HepG2 (cell line): ENCODE data around the gene SH3BGR. TPM values are rescaled to one million over a fixed set of nuclear protein-coding genes. Genes with fewer than 3 reads are reported as not detected.

Source experiments
- ATAC-seq: fragments of 200-7000 bp; cut with Tn5 transposase; 3 replicates; pipeline ENCODE4 v1.9.1; 2020; ENCODE audit warnings: mild to moderate bottlenecking, moderate library complexity
- BruUV-seq: library from RNA; stranded (reverse); fragments of 400-500 nt; replicated peaks from 2 replicates; lab custom pipeline; 2021; lab: Mats Ljungman, UMichigan
- CTCF ChIA-PET: fragments of 300-600 bp; formaldehyde crosslinking; extraction: SDS; loops from one replicate; lab custom pipeline; 2021; ENCODE audit warnings: low total read pairs, inconsistent platforms, low intra/inter-chr PET ratio; lab: Yijun Ruan, JAX
- POLR2A ChIA-PET: fragments of 350-600 bp; sonication (Branson Sonifier 250); formaldehyde crosslinking; loops from one replicate; lab custom pipeline; 2020; ENCODE audit warnings: antibody characterized with exemption, inconsistent platforms; lab: Yijun Ruan, JAX
- DNase-seq: peaks from one replicate; pipeline ENCODE4 v3.0.0-alpha.2; 2015; ENCODE audit warnings: low spot score
- FAIRE-seq: peaks from 3 replicates; lab custom pipeline; 2011; peaks lifted over from hg19 to GRCh38; lab: Jason Lieb, UNC
- H2AFZ ChIP-seq: one replicate; pipeline ENCODE4 v1.6.1; 2011; ENCODE audit warnings: low read length, inconsistent platforms
- H3K27ac ChIP-seq: fragments of 300-600 bp; 3 replicates; pipeline ENCODE4 v1.8.0; 2011; ENCODE audit warnings: mixed run types, mild to moderate bottlenecking, mixed read lengths, low read length, inconsistent platforms; ENCODE audit not compliant: insufficient read depth; ENCODE audit errors: extremely low read length
- H3K27me3 ChIP-seq, 2 experiments: fragments of 200-600 bp in 1 of 2; 2 replicates in 1 of 2; 3 replicates in 1 of 2; pipeline versions ENCODE4 v1.6.0 to v1.8.0; 2011; ENCODE audit warnings: low read length in 2 of 2, mild to moderate bottlenecking in 2 of 2, moderate library complexity in 2 of 2, inconsistent platforms in 1 of 2; ENCODE audit not compliant: insufficient read depth in 2 of 2, control insufficient read depth in 1 of 2
- H3K36me3 ChIP-seq, 2 experiments: fragments of 200-600 bp in 1 of 2; replicated peaks in 1 of 2; 2 replicates in 1 of 2; 3 replicates in 1 of 2; pipeline versions ENCODE4 v1.5.1 to v1.8.0; 2011; ENCODE audit warnings: low read length in 2 of 2, inconsistent platforms in 1 of 2; ENCODE audit not compliant: insufficient read depth in 2 of 2, control insufficient read depth in 1 of 2
- H3K4me1 ChIP-seq: 2 replicates; pipeline ENCODE4 v1.5.1; 2012; ENCODE audit warnings: low read length, inconsistent platforms; ENCODE audit not compliant: insufficient read depth
- H3K4me2 ChIP-seq: 2 replicates; pipeline ENCODE4 v1.6.0; 2011; ENCODE audit warnings: low read depth, low read length, inconsistent platforms
- H3K4me3 ChIP-seq, 3 experiments: fragments of 200-600 bp in 1 of 3; sonication (generic), shearing (Covaris generic) in 1 of 3; replicated peaks in 1 of 3; 2 replicates each; pipeline ENCODE4 v1.5.1; 2011 to 2016; ENCODE audit warnings: low read length in 3 of 3, inconsistent platforms in 2 of 3, low read depth in 2 of 3, mild to moderate bottlenecking in 2 of 3, control low read depth in 1 of 3, mixed read lengths in 1 of 3; ENCODE audit not compliant: insufficient read depth in 1 of 3
- H3K79me2 ChIP-seq: one replicate; pipeline ENCODE4 v1.6.1; 2011; ENCODE audit warnings: low read length, inconsistent platforms; ENCODE audit not compliant: insufficient read depth
- H3K9ac ChIP-seq: 2 replicates; pipeline ENCODE4 v1.6.0; 2011; ENCODE audit warnings: mild to moderate bottlenecking, low read depth, low read length, inconsistent platforms; ENCODE audit not compliant: insufficient read depth
- H3K9me3 ChIP-seq: 2 replicates; pipeline ENCODE4 v1.5.1; 2012; ENCODE audit warnings: mild to moderate bottlenecking, low read length
- H4K20me1 ChIP-seq: 2 replicates; pipeline ENCODE4 v1.6.0; 2011; ENCODE audit warnings: inconsistent platforms, mild to moderate bottlenecking, low read length, moderate library complexity; ENCODE audit not compliant: insufficient read depth
- CEBPZ ChIP-seq: IDR thresholded peaks from 2 replicates; pipeline ENCODE4 v1.6.1; 2012; ENCODE audit warnings: low read length, improper control_type of control experiment
- MAFK ChIP-seq, 2 experiments: IDR thresholded peaks in 1 of 2; conservative IDR thresholded peaks in 1 of 2; 2 replicates each; pipeline ENCODE4 v1.6.1; 2011; ENCODE audit warnings: improper control_type of control experiment in 2 of 2, low read length in 2 of 2
- ZBTB40 ChIP-seq, 2 experiments: fragments of 450-650 bp in 1 of 2; sonication (generic) in 1 of 2; formaldehyde crosslinking in 1 of 2; IDR thresholded peaks; 2 replicates each; pipeline versions ENCODE4 v1.6.1 to v1.8.0; 2016 to 2022; ENCODE audit warnings: antibody characterized with exemption in 1 of 2, mild to moderate bottlenecking in 1 of 2, missing genetic modification reagents in 1 of 2
- WGBS: methylation state at CpG from one replicate; pipeline ENCODE4 v1.1.6; 2017; ENCODE audit warnings: low lambda C conversion rate; 5-methylcytosine and 5-hydroxymethylcytosine counted together
- in situ Hi-C: cut with HindIII; loops from 2 replicates; pipeline ENCODE4 v1.10.0; 2017; ENCODE audit warnings: low pct_unique_long_range_greater_than_20kb; ENCODE audit not compliant: extremely low pct_ligation_motif_present
- intact Hi-C: fragments of 100-400 bp; cut with micrococcal nuclease; formaldehyde crosslinking; loops from one replicate; pipeline ENCODE4 v1.10.0; 2022; ENCODE audit not compliant: unreplicated experiment
- polyA plus RNA-seq, 8 experiments: library from polyadenylated mRNA; depleted of rRNA in 3 of 8; stranded (reverse) in 7 of 8; unstranded in 1 of 8; fragments of >200 nt; fragmentation: Illumina TruSeq in 4 of 8; extraction: Trizol in 4 of 8; gene quantifications; 2 replicates each; pipeline versions ENCODE4 v1.2.1 to v1.2.3, GENCODE V29; 2011 to 2016; ENCODE audit warnings: low read depth in 4 of 8, missing spikeins in 1 of 8, mixed read lengths in 1 of 8; ENCODE audit not compliant: insufficient read depth in 1 of 8
- total RNA-seq, 5 experiments: library from RNA; depleted of rRNA; stranded (reverse); fragments of >200 nt; fragmentation: Illumina TruSeq; extraction: Trizol; gene quantifications; 2 replicates each; pipeline ENCODE4 v1.2.3, GENCODE V29; 2016; ENCODE audit warnings: low read depth in 1 of 5

The SH3BGR gene
- total and polyA plus RNA-seq, 2 of the 13 experiments (the other 11 are each of a cell fraction or from before 2014, with no cell fraction given) = 0.48 TPM; not detected in 1

- H3K4me1 ChIP-seq = no peaks in the 10 kb centered on the region
- ChIA-PET CTCF (no interaction called here), POLR2A (no interaction called here)
- H3K4me3 ChIP-seq = no peak overlapping the region
- no peaks in the 10 kb centered on the region for H3K79me2 ChIP-seq
- no peak overlapping the region for H2AFZ ChIP-seq
- intact Hi-C loops (no loop called here), in situ Hi-C loops (no loop called here)
- H3K9me3 ChIP-seq = no peaks in the 10 kb centered on the region
- H3K4me2 ChIP-seq = no peak overlapping the region
- H3K9ac ChIP-seq = no peak overlapping the region
- DNase-seq (no peak), ATAC-seq (no peak), FAIRE-seq (no peak)
- no peak overlapping the region for H3K27ac ChIP-seq
- no TSS peak for BruUV-seq
- H4K20me1 ChIP-seq = no peaks in the 10 kb centered on the region
- no peaks in the 10 kb centered on the region for H3K27me3 ChIP-seq
- no peaks in the 10 kb centered on the region for H3K36me3 ChIP-seq
- 44% methylated on average over 4 of the region's 4 CpGs for WGBS
- TF ChIP-seq CEBPZ (no peak), MAFK (conservative IDR thresholded peaks at IDR 0.05 in 1 of 2, IDR thresholded peaks at IDR 0.05 in 1 of 2; ENCODE audit: low read length in 2 of 2) (peak; percentile 26 to 57; a peak in 3 of 4 replicates)
Measured at GRCh38 chr21:39472786-39473185, 21.0 kb downstream of the SH3BGR start.

- no peak overlapping the region for H3K4me2 ChIP-seq
- no peaks in the 10 kb centered on the region for H4K20me1 ChIP-seq
- no peak overlapping the region for H3K27ac ChIP-seq
- 12% methylated on average over 2 of the region's 2 CpGs for WGBS
- no peak overlapping the region for H2AFZ ChIP-seq
- H3K4me1 ChIP-seq = no peaks in the 10 kb centered on the region
- DNase-seq = no peak
- TF ChIP-seq ZBTB40 (IDR thresholded peaks at IDR 0.05) = no peak
- TF ChIP-seq ZBTB40 (CRISPR knock-in tag; IDR thresholded peaks at IDR 0.05) = no peak
- TF ChIP-seq MAFK (conservative IDR thresholded peaks at IDR 0.05 in 1 of 2, IDR thresholded peaks at IDR 0.05 in 1 of 2; ENCODE audit: low read length in 2 of 2) = 0 out of 4 replicates have a peak, but pooled peaks of 1 of the 2 experiments have one; percentile 17
- no peaks in the 10 kb centered on the region for H3K36me3 ChIP-seq
- H3K9me3 ChIP-seq = no peaks in the 10 kb centered on the region
- no peak for FAIRE-seq
- H3K27me3 ChIP-seq = no peaks in the 10 kb centered on the region
- ATAC-seq = no peak
- H3K4me3 ChIP-seq = no peak overlapping the region
- BruUV-seq = no TSS peak
- intact Hi-C loops (no loop called here), in situ Hi-C loops (no loop called here)
- ChIA-PET CTCF (no interaction called here), POLR2A (no interaction called here)
- no peaks in the 10 kb centered on the region for H3K79me2 ChIP-seq
- no peak overlapping the region for H3K9ac ChIP-seq
Measured at GRCh38 chr21:39474611-39475010, 22.8 kb downstream of the SH3BGR start.
